Adipose tissue (tissue), 3 donors: ENCODE results near the gene SAG. TPM values are rescaled to one million over a fixed set of nuclear protein-coding genes. Genes with fewer than 3 reads are reported as not detected.

Experiments
- H3K27ac ChIP-seq: one replicate; pipeline ENCODE4 v1.5.1; 2013; ENCODE audit warnings: low read depth, low read length
- WGBS, 3 donors: extraction: QIAGEN DNeasy Blood & Tissue Kit; methylation state at CpG; one replicate each; pipeline ENCODE4 v1.1.7; 2013; 5-methylcytosine and 5-hydroxymethylcytosine counted together
- polyA plus RNA-seq, 3 donors: library from polyadenylated mRNA; stranded (reverse); fragments of 200-250 nt; gene quantifications; one replicate each; pipeline ENCODE4 v1.2.3, GENCODE V29; 2013
- donor health status: healthy with polysubstance abuse.
- donor health status: Bipolar disorder and iron deficiency.
- donor health status: healthy.

The SAG gene
- polyA plus RNA-seq, 3 donors, result 0.67 TPM; not detected in 2

DNA sequence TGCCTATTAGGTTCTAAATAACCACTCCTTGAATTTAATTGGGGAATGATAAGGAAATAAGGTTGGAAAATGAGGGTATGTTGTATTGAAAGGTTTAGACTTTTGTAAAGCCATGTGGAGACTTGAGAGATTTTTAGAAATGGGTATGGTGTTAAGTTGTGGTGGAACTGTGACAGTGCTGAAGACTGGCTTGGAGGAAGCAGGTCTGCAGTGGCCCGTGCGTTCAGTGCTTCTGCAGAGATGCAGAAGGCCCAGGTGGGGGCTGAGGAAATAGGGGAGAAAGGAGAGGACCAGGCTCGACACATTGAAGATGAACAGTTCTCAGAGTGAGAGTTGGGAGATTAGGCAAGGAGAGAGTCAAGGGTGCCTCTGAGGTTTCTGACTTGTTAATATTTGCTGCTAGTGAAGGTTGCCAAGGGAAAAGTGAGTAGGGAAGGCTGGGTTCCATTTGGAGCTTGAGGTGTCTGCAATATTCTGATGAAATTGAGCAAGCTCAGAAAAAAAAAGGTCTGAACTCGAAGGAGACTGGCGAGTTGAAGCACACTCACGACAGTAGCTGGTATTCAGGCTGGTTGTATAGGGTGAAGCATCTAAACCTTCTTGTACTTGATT, 25.5 kb upstream of the SAG start:
- WGBS, 3 donors, result 85 to 91% (median 88%) methylated on average over 6 of the region's 6 CpGs
- H3K27ac ChIP-seq, result no peak overlapping the region

DNA sequence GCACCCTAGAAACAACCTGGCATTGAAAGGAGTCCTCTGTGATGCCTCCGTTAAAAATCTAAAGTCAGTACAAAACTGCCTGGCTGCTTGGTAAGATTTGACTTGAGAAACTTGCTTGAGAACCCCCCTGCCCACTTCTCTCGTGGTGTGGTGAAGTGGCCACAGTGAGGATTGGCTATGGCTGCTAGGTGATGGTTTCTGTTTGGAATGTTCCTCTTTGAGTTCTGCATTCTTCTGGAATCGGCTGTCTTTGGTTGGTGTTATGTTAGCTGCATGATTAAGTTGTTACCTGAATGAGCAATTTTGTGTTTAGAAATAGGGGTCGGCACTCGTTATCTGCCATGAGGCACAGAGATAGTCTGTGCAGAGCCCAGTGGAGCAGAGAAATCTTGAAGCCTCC, 21.7 kb upstream of the SAG start:
- WGBS, 3 donors, result 82 to 86% (median 86%) methylated on average over 5 of the region's 5 CpGs
- H3K27ac ChIP-seq, result no peak overlapping the region

DNA sequence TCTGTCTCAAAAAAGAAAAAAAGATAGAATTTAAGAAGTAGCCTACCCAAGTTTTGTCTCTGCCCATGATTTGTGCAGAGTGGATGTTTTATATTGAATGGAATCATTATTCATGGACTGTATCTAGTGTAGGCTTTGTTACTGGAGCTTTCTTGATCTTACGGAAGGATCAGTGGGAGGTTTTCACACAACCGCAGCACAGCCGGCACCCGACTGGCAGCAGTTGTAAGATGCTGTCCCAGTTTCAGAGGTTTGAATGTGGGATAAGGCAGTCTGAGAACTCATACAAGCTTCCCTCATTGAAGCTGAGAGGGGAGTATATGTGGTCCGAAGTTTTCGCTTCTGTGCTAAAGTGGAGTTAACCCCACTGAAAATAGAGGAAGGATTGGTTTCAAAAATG, 19.7 kb upstream of the SAG start:
- WGBS, 3 donors, result 95 to 99% (median 96%) methylated on average over 6 of the region's 6 CpGs
- H3K27ac ChIP-seq, result no peak overlapping the region

- WGBS, 3 donors, result 74 to 90% (median 77%) methylated on average over 5 of the region's 5 CpGs
- H3K27ac ChIP-seq, result no peak overlapping the region
Measured at GRCh38 chr2:233288663-233289062, 19.0 kb upstream of the SAG start.

GRCh38 chr2:233289648-233290047, 18.0 kb upstream of the SAG start:
- no peak overlapping the region for H3K27ac ChIP-seq
- WGBS, 3 donors, result 81 to 91% (median 86%) methylated on average over 12 of the region's 12 CpGs

DNA sequence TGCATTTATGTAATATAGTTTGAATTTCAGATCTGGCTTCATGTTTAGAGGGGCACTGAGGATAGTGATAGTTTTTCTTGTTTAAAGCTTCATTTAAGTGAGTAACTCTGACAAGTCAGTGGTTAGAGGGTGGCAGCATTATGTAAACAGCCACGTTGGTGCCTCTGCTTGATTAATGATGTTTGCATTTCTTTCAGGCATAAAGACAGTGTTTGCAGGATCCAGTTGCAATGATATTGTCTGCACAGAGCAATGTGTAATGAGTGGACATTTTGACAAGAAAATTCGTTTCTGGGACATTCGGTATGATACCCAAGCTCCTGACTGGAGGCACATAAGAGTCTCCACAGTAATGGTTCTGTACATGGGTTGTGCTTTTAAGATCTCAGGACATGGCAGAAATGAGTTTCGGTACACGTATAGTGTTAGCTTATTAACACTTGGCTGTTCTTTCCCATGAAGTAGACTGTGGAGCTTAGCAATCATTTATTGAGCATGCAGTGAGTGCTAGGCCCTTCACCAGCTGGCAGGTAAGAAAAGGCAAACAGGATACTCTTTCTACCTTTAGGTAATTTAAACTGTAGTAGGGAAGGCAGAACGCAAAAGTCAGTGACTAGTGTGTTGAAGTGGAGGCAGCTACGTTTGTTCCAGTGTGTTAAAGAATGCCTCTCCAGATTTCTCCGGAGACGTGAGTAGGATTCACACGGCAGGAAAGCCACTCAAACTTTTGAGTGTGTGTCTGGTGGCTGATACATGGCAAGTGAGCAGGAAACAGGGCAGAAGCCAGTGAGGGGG, 17.4 kb upstream of the SAG start:
- WGBS, 3 donors, result 72 to 87% (median 87%) methylated on average over 10 of the region's 10 CpGs
- H3K27ac ChIP-seq, result no peak overlapping the region

GRCh38 chr2:233295891-233296290, 11.7 kb upstream of the SAG start:
- no peak overlapping the region for H3K27ac ChIP-seq
- WGBS, 3 donors, result 78 to 87% (median 83%) methylated on average over 5 of the region's 5 CpGs

- WGBS, 3 donors, result 77 to 89% (median 84%) methylated on average over 7 of the region's 7 CpGs
- H3K27ac ChIP-seq, result no peak overlapping the region
Measured at GRCh38 chr2:233297076-233297475, 10.5 kb upstream of the SAG start.

GRCh38 chr2:233300401-233300800, 7.2 kb upstream of the SAG start:
- no peak overlapping the region for H3K27ac ChIP-seq
- WGBS, 3 donors, result 71 to 85% (median 84%) methylated on average over 4 of the region's 4 CpGs

- WGBS, 3 donors, result 87 to 90% (median 89%) methylated on average over 2 of the region's 2 CpGs
- H3K27ac ChIP-seq, result no peak overlapping the region
Measured at GRCh38 chr2:233301248-233301647, 6.4 kb upstream of the SAG start.

DNA sequence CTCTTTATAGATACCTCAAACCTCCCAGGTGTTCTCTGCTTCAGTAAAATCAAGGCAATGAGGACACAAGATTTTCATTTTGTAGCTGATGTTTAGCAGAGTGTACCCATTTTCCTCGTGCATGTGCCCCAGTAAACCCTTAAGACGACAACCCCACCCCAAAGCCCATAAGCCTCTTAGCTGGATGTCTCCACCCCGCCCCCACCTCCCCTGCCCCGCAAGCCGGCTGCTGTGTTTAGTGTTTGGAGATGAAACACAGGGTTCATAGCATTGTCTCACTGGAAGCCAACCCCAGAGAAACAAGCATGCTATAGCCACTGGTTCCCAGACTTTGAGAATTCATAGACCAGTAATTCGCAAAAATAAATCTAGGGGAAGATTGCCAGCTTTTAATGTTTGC, 5.8 kb upstream of the SAG start:
- H3K27ac ChIP-seq, result no peak overlapping the region
- 58 to 68% (median 61%) methylated on average over 6 of the region's 6 CpGs for WGBS, 3 donors

- WGBS, 3 donors, result 94% methylated on average over 3 of the region's 3 CpGs
- H3K27ac ChIP-seq, result no peak overlapping the region
Measured at GRCh38 chr2:233303252-233303651, 4.4 kb upstream of the SAG start.

DNA sequence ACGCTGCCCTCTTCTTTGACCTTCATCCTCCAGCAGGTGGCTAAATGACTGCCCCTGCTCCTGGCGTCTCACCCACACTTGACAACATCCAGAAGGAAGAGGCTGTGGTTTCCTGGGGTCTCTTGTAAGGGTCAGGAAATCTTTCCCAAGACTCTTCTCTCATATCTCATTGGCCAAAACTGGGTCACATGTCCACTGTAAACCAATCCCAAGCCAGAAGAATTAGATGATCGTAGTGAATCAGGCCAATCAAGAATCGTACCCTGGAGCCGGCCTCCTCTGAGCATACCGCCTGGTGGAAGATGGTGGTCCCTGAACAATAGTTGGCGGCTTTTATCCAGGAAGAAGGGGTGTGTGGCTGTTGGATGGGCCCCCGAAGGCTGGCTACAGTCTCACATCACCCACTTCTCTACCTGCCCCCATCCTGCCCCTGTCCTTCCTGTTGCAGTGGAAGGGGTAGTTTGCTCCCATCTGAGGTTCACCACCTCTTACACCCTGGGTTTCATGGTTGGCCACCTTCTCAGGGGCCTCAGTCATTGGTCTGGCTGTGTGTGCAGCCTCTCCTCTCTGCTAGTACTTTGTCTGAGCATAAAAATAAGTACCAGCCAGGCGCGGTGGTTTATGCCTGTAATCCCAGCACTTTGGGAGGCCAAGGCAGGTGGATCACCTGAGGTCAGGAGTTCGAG, 3.8 kb downstream of the SAG start:
- no peak overlapping the region for H3K27ac ChIP-seq
- 76 to 86% (median 84%) methylated on average over 10 to 11 of the region's 11 CpGs for WGBS, 3 donors

- 62 to 76% (median 66%) methylated on average over 8 of the region's 8 CpGs for WGBS, 3 donors
- H3K27ac ChIP-seq, result no peak overlapping the region
Measured at GRCh38 chr2:233312874-233313273, 5.3 kb downstream of the SAG start.

DNA sequence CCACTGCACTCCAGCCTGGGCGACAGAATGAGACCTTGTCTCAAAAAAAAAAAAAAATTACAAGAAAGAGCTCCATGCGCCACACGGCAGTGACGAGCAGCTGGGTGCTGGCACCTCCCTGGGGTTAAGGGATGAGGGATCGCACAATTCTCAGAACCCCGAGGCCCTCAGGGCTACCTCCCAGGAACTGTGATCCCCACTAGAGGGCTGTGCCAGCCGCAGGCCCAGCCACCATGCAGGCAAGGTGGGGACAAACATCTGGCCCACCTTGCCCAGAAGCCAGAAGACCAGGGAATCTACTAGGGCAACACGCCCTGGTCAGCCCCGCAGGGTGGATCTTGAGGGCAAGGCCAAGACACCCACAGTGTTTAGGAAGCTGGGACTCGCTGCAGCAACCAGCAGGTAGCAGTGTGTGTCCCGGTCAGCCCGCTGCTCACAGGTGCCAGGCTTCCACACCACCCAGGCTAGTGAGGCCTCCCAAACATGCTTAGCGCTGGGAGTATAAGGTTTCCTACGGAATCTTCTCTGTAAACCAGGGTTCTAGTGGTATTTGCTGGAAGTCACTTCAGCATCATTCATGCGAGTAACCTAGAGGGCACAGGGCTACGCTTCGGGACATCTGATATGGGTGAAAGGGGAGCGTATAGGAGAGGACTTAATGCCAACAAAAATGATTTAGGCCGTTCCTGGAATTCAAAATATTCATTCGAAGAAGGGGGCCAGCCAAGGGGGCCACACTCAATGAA, 6.7 kb downstream of the SAG start:
- no peak overlapping the region for H3K27ac ChIP-seq

GRCh38 chr2:233317196-233317943, 9.8 kb downstream of the SAG start:
- no peak overlapping the region for H3K27ac ChIP-seq
- WGBS, 3 donors, result 58 to 75% (median 69%) methylated on average over 7 of the region's 7 CpGs

More for the DNA sequence above, 6.7 kb downstream of the SAG start:
- 89 to 94% (median 94%) methylated on average over 20 of the region's 20 CpGs for WGBS, 3 donors

- 63 to 89% (median 79%) methylated on average over 5 of the region's 5 CpGs for WGBS, 3 donors
Measured at GRCh38 chr2:233319256-233319655, 11.6 kb downstream of the SAG start.

GRCh38 chr2:233320470-233320869, 12.9 kb downstream of the SAG start:
- WGBS, 3 donors, result 89 to 94% (median 93%) methylated on average over 17 of the region's 17 CpGs
- no peak overlapping the region for H3K27ac ChIP-seq

More at GRCh38 chr2:233319256-233319655, 11.6 kb downstream of the SAG start:
- no peak overlapping the region for H3K27ac ChIP-seq
